Astrocyte of the hippocampus (primary cell): ENCODE results near the gene RELN.

ENCODE experiments used
- DNase-seq: peaks from one replicate; pipeline ENCODE4 v3.0.0; 2011; ENCODE audit warnings: low read depth, low spot score

The RELN gene

GRCh38 chr7:103719070-103719469 lies 270.4 kb downstream of the RELN start:
- no peak for DNase-seq

- DNase-seq, result no peak
Measured at GRCh38 chr7:103718482-103719061, 270.9 kb downstream of the RELN start.

- no peak for DNase-seq
Measured at GRCh38 chr7:103717574-103717973, 271.9 kb downstream of the RELN start.

GRCh38 chr7:103715376-103716120 lies 273.9 kb downstream of the RELN start:
- no peak for DNase-seq

- no peak for DNase-seq
Measured at GRCh38 chr7:103714376-103714927, 275.0 kb downstream of the RELN start.

- DNase-seq, result no peak
Measured at GRCh38 chr7:103712991-103713778, 276.3 kb downstream of the RELN start.

DNA sequence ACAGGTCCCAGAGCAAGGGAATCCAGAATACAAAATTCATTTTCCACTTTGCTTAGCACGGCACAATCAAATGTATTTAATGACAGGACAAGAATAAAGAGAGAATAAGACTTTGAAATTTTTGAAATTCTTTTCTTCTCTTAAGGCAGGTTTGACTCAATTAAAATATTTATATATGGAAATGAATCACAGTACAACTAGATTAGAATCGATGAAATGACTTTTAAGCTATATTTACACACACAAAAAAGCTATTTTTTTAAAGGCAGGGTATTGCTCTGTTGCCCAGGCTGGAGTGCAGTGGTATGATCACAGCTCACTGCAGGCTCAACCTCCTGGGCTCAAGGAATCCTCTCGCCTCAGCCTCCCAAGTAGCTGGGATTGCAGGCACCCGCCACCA lies 278.0 kb downstream of the RELN start:
- no peak for DNase-seq

DNA sequence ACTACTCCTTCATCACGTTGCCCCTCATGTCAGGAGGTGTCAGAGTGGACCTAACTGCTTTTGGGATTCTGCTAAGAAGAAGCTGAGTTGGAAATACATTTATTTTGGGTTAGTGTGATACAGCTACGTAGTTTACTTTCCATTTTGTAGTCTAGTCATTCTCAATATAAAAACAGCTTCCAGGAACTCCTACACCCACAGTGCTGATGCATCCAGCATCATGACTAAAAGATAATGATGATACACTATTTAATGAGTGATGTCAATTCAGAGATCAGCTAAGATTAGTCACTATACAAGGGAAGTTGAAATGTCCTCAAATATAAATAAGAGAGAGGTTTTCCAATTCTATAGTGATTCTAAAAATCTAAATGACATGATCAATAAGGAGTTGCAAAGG lies 279.2 kb downstream of the RELN start:
- DNase-seq, result no peak

DNA sequence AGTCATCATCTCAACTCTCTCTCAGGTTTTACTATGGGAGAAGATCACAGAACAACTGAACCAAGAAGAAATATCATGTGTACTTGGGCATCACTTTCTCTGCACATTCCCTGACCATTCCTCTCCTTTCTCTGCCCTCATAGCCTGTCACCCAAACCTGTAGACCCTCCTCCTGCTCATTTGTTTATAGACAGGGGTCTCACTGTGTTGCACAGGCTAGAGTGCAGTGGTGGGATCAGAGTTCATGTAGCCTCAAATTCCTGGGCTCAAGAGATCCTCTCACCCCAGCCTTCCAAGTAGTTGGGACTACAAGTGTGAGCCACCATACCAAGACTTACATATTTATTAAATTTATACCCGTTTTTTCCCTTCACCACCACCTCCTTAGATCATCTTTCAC lies 282.7 kb downstream of the RELN start:
- DNase-seq, result no peak

DNA sequence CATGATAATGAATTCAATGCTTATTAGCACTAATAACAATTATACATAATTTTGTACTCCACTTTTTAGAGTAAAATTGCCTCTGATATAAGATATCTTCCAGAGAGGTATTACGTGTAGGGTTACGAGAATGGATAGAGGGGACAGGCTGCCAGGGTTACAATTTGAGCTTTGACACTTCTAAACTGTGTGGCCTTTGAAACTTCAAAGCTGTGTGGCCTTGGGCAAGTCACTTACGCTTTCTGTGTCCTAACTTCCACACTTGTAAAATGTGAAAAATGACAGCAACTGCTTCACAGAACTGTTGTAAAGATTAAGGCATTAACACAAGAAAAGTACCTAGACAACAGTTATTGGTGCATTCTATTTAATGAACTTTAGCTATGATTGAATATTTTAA lies 283.9 kb downstream of the RELN start:
- DNase-seq, result no peak

GRCh38 chr7:103704701-103705100 lies 284.8 kb downstream of the RELN start:
- no peak for DNase-seq

DNA sequence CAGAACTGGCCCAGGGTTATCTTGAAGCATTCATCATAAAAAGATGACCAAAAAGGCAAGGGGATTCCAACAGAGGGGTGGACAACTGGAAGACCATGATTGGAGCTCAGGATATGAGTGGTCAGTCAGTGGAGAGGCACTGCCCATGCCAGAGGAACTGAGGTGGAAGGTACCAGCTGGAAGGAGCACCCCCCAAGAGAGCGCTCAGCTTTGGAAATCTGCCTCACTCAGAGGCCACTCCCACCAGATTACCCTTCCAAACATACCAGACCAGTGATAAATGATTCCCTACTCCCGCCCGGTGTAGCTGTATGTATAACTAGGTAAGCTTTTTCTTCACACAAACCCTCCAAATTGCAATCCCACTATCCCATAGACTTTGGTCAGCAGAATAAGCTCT lies 286.5 kb downstream of the RELN start:
- no peak for DNase-seq

DNA sequence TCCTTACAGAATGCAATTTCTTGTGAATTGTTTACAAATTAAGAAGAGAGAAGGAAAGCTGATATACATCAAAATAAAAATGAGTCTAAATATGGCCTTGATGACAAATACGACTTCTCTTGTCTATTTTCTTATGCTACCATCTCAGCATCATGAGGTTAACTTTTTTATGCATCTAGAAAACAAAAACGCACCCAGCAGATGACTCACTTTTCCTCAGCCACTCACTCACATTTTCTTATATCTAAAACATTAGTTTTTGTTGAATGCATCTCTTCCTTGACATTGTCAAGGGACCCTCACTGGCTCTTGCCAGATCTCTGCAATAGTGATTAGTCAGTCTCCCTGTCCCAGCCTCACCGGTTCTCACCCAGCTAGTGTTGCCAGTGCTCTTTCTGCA lies 287.0 kb downstream of the RELN start:
- no peak for DNase-seq

- DNase-seq, result no peak
Measured at GRCh38 chr7:103699032-103699431, 290.4 kb downstream of the RELN start.

GRCh38 chr7:103698064-103698463 lies 291.4 kb downstream of the RELN start:
- no peak for DNase-seq

GRCh38 chr7:103695521-103695920 lies 293.9 kb downstream of the RELN start:
- DNase-seq, result no peak

- DNase-seq, result no peak
Measured at GRCh38 chr7:103694304-103694703, 295.2 kb downstream of the RELN start.

GRCh38 chr7:103691291-103691690 lies 298.2 kb downstream of the RELN start:
- no peak for DNase-seq

DNA sequence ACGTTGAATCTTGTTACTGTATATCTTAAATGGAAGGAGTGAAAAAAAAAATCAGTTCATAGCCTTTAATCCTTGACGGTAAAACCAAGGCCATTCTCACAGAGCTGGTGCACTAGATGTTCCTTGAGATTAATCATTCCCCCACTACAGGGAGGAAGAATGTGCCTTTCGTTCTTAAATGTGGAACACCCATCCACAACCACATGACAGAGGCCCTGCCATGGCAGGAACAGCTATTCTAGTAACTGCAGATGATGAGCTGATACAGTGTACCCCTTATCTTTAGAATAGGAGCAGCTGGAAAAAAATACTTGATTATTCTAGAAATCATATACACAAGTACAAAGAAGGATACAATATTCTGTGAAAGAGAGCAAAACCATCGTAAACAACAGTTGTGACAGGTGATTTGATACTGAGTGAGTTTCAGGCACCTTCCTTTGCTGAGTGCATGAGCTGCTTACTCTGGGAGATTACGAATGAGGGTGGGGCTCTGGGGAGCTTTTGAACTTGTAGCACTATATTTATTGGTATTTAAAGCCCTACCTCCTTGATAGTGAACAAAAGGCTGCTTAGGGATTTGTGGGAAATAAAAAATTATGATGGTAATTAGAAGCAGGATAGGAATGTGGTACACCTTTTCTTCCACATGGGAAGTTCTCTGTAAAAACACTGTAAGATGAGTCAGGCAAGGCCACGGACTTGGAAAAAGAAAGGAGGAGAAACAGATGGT lies 299.1 kb downstream of the RELN start:
- no peak for DNase-seq

- DNase-seq, result no peak
Measured at GRCh38 chr7:103689255-103689654, 300.2 kb downstream of the RELN start.

- no peak for DNase-seq
Measured at GRCh38 chr7:103687951-103688350, 301.5 kb downstream of the RELN start.

DNA sequence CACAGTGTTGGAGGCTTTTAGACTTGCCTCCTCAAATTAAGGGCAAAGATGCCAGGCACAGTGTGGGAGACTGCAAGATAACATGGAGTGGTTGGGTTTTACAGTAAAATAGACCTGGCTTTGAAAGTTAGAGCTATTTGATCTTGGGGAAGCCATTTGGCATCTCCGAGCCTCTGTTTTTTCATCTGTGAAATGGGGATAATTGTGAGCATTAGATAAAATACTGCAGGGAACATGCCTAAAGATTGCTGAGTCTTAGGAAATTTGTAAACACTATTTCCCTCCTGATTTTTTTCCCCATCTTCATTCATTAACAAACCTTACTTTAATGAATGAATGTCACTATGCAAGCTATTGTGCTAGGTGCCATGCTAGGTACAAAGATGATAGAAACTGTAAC lies 302.2 kb downstream of the RELN start:
- no peak for DNase-seq
